Stimulated activated CD8-positive, alpha-beta memory T cell treated with anti-CD3 and anti-CD28 coated beads, Interleukin-15, amount 100 ng/mL, for 48 hours (primary cell): ENCODE results near the gene SPSB2.

Experiments
- DNase-seq, 2 donors: peaks; one replicate each; pipeline ENCODE4 v3.0.0-alpha.2; 2020; ENCODE audit warnings: low read depth in 2 of 2

The SPSB2 gene

DNA sequence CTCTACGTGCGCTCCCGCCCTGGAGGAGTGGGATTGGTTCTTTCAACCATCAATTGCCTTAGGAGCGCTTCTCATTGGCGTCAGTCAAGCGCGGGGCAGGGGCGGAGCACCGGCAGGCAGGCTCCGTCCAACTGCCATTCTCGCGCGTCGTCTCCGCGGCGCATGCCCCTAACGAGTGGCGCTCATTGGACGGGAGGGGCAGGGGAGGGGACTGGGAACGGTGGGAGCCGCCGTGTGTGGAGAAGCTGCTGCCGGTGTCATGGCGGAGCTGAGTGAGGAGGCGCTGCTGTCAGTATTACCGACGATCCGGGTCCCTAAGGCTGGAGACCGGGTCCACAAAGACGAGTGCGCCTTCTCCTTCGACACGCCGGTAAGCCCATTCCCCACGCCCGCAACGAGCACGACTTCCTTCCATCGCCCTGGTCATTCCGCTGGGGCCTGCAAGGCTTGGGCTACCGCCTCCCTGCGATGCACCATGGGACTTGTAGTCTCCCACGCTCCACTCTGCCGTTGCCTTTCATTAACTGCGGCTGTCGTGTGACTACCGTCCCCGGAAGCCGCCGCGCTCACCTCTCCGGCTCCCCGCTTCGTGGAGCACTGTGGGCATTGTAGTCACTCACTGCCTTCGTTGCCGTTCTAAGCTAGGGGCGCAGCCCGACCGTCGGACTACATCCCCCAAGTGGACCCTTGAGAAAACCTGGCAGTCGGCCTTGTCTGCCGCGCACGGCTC lies 21.0 kb downstream of the SPSB2 start, which contains the start of gene USP5:
TSS of gene USP5 (plus strand) at position 230 of the 730 bp plus-strand sequence. CDS start at position 260, 30 bp downstream.
- DNase-seq: peak; percentile 99

DNA sequence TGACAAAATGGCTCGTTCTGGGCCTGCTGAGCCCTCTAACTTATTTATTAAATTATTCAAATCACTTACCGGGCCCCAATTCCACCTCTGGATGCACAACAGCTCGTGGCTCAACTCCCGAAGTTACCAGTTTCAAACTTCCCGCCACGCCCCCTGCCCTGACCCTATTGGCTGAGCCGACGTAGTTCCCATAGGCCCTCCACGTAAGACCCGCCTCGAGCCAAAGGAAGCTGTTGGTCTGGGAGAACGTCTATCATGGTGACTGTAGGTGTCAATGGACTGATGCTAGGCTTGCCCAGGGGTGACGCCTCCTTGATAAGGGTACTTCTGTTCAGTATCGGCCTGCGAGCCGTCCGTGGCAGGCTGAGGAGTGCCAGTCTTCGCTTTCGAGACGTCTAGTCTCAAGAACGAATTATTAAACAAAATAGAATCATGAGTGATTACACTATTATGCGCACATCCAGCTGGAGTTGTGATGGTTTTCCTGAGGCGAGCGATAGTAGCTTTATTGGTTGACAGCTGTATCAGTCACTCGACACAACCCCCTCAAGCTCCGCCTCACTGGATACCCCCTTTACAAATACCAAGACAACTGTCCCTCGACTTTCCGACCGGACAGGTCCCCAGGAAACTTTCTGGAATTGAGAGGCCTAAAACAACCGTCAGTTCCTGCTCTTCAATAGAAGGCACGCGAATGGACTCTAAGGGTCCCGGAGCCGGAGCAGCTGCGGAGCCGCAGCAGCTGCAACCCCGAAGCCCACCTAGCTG lies 21.8 kb downstream of the SPSB2 start, which contains the start of gene CDCA3:
TSS of gene CDCA3 (minus strand) at position 134 of the 768 bp plus-strand sequence. CDS start 334 bp downstream, outside the sequence.
- DNase-seq: peak; percentile 88 to 89

DNA sequence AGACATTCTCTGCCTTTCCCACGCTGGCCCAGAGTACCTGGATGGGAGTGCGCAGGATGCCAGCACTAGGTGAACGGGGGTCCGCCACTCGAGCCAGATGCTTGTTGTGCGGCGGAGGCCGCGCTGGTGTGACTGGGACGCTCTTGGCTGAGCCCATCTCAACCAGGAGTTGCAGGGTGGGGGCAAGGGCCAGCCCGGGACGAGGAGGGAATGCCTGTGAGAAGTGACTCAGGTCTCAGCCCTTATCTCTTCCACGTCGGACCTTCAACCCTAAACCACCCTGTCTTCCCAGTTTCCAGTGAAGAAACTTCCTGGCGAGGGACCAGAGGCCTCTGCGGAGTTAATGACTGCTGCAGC lies 22.3 kb downstream of the SPSB2 start:
- DNase-seq: no peak

DNA sequence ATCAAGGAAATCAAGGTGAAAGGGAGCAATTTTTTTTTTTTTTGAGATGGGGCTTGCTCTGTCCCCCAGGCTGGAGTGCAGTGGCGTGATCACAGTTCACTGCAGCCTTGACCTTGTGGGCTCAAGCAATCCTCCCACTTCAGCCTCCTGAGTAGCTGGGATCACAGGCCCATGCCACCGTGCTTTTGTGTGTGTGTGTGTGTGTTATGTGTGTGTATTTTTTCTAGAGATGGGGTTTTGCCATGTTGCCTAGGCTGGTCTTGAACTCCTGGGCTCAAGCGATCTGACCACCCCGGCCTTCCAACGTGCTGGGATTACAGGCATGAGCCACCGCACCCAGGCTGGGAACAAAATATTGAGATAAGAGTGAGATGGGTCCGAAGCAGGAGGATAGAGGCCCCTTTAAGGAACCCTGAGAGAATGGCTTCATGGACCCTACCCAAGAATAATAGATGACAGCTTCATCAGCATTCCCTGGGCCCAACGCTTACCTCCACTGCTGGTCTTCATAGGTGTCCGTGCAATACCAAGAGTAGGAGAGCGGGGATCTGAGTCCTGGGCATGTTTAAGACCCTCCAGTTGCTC lies 23.0 kb downstream of the SPSB2 start:
- DNase-seq: no peak

DNA sequence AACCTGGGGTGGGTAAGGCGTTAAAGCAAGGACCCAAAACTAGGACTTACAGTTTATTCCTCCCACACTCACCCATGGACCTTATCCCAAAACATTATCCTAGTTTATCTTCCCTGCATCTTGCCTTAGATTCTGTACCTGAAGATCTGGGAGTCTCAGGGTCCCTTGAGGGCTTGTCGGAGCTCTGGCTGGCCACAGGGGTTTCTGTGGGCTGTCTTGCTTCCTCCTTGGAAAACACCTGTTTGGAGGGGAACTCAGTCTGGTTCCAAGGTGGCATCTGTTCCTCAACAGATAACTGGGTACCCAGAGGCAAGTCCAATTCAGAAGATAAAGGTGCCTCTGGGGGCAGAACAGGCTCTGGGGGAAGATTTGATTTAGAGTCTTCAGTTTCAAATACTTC lies 23.7 kb downstream of the SPSB2 start:
- no peak for DNase-seq

DNA sequence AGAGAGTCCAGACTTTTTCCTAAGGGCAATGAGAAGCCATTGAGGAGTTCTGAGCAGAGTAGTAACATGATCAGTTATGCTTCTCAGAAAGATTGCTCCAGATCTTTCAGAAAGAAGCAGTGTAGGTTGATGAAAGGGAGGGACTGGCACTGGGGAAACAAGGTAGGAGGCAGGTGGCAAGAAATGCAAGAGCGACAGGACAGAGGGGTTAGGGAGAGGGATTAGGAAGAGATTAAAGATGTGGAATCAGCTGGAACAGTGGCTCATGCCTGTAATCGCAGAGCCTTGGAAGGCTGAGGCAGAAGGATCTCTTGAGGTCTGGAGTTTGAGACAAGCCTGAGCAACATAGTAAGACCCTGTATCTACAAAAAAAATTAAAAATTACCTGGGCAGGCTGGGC lies 25.4 kb downstream of the SPSB2 start:
- no peak for DNase-seq

DNA sequence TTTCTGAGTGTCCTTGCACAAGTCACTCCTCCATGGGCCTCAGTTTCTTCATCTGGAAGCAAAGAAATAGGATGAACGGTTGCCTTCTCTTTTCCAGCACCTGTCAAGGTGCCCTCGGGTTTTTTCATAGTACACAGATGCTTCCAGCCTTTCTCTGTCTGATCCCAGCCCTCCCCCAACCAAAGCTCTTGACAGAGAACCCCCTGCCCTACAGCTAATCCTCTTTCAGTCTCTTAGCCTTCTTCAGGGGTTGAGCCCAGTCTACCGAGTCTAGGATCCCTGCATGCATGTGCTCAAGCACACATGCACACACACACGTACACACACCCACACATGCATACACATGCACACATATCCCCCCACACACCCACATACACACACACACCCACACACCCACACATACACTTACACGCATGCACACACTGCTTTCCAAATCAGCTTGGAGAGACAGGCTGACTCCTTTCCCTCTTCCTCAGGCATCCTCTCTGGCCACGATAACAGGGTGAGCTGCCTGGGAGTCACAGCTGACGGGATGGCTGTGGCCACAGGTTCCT lies 26.7 kb downstream of the SPSB2 start:
- DNase-seq: no peak

DNA sequence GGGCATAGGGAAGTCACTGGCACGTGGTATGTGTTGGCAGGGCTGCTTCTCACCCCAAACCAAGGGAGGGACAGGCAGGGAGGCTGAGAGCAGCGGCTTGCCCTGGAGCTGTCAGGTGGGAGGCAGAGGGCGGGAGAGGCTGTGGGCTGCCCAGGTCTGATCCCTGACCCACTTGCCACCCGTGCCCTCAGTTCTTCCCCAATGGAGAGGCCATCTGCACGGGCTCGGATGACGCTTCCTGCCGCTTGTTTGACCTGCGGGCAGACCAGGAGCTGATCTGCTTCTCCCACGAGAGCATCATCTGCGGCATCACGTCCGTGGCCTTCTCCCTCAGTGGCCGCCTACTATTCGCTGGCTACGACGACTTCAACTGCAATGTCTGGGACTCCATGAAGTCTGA lies 27.7 kb downstream of the SPSB2 start:
- DNase-seq: no peak

DNA sequence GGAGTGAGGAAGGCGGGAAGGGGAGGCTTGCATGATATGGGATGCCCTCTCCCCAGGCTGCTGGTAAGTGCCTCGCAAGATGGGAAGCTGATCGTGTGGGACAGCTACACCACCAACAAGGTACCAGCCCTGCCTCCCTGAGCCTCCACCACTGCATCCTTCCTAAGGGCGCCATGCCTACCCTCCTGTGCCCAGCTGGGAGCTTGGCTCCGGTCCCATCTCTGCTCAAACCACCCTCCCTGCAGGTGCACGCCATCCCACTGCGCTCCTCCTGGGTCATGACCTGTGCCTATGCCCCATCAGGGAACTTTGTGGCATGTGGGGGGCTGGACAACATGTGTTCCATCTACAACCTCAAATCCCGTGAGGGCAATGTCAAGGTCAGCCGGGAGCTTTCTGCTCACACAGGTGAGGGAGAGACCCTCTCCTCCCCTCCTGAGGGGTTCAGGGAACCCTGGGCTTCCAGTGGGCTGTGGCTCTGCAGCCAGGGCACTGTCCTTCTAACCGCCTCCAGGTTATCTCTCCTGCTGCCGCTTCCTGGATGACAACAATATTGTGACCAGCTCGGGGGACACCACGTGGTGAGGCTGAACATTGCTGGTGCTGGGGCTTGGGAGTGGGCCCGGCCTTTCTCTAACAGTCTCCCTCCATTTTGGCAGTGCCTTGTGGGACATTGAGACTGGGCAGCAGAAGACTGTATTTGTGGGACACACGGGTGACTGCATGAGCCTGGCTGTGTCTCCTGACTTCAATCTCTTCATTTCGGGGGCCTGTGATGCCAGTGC lies 29.8 kb downstream of the SPSB2 start:
- no peak for DNase-seq

DNA sequence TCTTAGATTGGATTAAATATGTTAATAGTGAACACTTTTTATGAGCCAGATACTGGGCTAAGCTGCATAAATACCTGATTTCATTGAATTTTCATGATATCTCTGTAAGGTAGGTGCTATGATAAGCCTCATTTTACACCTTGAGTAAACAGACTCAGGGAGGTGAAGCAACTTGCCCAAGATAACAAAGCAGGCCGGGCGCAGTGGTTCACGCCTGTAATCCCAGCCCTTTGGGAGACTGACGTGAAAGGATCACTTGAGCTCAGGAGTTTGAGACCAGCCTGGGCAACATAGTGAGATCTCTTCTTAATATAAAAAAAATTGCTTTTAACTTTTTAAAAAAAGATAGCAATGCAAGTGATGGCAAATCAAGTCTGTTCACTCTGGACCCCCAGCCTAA lies 31.0 kb downstream of the SPSB2 start:
- DNase-seq: no peak

DNA sequence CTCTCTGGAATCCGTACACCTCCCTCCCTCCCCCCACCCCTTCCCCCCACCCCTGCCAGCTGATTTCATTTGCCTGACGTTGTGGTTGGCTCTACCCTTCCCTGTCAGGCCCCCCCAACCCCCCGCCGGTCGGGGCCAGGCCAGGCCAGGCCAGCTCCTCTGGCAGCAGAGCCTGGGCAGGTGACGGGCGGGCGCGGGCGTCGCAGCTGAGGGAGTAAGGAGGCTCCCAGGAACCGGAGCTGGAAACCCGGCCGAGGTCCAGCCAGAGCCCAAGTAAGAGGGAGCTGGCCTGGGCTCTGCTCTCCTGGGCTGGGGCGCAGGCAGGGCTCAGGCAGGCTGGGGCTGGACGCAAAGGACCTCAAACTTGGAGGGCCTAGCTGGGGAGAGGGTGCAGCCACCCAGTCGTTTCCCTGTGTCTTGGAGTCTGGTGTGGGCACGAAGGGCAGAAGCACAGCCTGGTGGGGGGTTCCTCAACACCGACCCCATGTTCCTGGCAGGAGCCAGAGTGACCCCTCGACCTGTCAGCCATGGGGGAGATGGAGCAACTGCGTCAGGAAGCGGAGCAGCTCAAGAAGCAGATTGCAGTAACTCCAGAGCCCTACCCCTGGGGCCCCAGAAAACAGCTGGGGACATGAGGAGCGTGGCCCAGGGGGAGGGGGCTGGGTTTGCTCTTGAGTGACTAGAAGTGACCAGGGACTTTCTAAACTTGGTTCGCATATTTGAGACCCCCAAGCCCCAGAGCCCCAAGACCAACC lies 32.2 kb downstream of the SPSB2 start, which contains the start of gene GNB3:
TSS of gene GNB3 (plus strand) at position 165 of the 755 bp plus-strand sequence. CDS start at position 528, 363 bp downstream.
- DNase-seq: no peak

DNA sequence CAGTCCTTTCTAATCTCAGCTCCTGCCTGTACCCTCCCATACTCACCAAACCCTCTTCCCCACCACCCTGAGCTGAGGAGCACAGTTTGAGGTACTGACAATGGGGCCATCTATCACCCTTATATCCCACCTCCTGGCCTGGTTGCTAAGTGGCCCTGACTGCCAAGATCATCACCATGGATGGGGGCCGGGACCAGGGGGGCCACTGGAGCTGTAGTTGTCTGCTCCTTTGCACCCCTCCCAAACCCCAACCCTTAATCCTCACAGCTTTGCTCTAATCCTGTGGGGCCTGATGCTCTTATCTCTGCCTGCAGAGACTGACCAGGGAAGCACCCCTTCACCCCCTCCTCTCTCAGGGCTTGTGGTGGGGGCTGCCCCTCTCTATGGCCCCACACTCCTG lies 32.8 kb downstream of the SPSB2 start:
- no peak for DNase-seq

DNA sequence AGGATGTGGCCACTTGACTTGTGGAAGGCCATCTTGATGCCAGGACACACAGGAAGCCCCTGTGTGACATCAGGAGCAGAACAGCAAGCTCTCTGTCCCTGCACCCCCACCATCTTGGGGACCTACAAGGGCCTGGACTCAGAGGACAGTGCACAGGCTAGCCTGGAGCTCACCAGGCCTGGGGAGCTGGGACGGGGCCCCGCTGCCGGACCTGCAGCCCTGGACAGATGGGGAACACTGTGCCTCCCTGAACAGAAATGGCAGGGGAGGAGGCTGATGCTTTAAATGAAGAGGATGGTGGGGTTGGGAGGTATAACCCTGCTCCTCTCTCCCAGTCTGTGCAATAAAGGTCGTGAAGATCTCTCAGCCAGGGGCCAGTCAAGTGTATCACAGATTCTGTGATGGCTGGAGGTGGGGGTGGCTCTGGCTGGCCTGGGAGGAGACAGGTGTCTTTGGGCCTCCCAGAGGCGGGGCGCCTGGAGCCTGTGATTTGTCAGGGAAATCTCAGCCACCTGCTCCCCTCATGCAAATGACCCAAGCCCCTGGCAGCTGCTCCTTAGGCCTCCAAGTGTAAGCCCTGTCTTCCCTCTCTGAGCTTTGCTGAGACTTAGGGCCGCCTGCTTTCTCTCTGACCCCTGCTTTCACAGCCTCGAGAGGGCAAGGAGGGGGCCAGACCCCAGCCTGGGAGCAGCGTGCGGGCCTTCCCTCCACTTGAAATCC lies 33.5 kb downstream of the SPSB2 start:
- no peak for DNase-seq

DNA sequence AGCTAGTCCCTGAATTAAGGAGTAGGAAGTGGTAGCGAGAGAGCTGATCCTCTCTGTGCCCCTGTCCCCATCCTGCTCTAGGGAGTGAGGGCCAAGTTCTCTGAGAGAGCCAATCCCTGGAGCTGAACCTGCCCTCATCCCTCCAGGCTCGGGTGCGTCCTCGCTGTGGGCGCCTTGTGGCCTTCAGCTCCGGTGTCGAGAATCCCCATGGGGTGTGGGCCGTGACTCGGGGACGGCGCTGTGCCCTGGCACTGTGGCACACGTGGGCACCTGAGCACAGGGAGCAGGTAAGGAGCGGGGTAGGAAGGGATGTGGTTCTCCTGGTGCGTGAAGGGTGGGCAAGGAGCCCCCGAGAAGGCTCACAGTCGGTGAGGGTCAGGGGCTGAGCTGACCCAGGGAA lies 34.2 kb downstream of the SPSB2 start:
- DNase-seq: no peak

DNA sequence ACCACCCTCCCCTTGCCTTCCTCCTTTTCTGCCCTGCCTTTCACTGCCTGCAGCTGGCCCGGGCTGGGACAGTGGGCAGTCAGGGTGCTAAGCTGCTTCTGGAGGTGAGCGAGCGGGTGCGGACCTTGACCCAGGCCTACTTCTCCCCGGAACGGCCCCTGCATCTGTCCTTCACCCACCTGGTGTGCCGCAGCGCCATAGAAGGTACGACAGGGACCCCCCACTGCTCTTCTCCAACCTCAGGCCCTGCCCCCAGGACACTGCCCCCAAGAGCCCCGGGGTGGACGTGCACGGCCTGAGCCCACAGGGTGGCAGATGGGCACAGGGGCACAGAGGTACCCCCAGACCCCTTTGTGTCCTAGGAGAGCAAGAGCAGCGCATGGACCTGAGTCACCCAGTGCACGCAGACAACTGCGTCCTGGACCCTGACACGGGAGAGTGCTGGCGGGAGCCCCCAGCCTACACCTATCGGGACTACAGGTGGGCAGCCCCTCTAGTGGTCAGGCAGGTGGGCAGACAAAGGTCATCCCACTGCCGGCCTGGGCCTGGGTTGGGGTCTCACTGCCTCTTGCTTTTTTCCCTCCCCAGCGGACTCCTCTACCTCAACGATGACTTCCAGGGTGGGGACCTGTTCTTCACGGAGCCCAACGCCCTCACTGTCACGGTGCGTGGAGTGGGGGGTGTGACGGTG lies 35.6 kb downstream of the SPSB2 start:
- no peak for DNase-seq

DNA sequence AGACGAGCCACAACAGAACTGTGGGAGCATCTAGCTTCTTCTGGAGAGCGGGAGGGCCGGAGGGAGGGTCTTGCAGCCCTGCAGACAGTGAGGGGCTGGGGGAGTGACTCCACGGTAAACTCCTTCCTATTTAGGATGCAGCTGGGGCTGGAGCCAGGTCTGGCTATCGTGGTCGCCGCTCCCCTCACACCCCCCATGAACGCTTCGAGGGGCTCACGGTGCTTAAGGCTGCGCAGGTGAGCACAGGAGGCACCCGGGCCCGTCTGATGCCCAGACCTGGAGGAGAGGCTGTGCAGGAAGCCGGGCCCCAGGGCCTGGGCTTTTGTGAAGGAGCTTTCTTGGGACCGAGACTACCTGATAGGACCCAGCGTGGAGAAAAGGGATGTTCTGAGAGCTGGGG lies 36.3 kb downstream of the SPSB2 start:
- DNase-seq: no peak

DNA sequence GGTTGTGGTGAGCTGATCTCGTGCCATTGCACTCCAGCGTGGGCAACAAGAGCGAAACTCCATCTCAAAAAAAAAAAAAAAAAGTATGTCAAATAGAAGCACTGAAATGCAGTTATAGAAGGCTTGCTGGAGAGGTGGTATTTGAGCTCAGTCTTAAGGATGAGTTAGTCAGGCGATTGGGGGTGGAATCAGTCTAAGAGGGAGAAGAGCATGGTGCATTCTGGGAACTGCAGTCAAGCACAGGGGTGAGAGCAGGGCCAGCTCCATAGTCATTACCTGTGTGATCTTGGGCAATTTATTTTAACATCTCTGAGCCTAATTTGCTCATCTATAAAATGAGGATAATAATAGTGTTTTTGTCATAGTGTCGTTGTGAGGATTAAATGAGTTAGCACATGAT lies 38.2 kb downstream of the SPSB2 start:
- DNase-seq: no peak

DNA sequence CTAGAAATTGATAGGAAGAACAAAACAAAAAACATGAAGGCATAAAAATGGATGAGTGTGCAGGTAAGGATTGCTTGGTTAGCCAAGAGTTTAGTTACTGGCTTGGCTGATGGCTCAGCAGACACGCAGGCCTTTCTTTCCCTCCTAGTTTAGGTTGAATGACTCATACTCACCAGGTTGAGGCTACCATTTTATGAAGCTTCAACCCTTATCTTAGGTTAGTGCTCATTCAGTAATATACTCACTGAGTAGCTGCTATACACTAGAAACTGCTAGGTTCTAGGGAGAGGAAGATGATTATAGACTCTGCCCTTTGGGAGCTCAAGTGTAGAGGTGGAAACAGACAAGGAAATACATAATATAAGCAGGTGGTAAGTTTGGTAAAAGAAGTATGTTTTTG lies 38.8 kb downstream of the SPSB2 start:
- DNase-seq: no peak

DNA sequence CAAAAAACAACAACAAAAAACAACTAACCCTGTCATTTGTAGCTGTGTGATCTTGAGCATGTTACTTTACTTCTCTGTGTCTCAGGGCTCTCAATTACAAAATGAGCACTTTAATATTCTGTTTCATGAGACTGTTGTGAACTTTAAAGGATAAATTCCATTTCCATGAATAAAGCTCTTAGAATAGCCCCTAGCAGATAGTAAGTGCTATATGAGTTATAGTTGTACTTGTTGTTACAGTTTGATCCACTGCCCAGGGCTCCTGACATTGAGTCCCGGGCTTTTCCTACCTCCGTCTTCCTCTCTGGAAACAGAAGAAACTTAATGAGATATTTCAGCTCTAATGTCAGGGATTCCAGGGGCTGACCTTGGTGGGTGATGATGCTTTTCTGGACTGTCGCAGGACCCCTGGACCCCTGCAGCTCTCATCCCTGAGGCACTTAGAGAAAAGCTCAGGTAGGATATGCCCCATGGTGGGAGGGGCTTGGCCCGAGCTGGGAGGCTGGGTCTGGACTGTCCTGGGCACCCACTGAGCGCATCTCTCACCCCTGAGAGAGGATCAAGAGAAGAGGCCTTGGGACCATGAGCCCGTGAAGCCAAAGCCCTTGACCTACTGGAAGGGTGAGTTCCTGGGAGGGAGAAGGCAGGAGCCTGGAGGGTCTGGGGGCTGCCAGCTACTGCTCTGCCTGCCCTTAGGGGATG lies 39.8 kb downstream of the SPSB2 start:
- DNase-seq: no peak
